Measurements from ENCODE around the gene PDZD2.
"Not testable (repeated sequence)": the region's sequence is repeated elsewhere in the genome, so short reads cannot be mapped to it uniquely, and the experiment has no call there.

Gene PDZD2

GRCh38 chr5:32057187-32058096 lies 418.5 kb downstream of the PDZD2 start:
- no peak for DNase-seq

DNA sequence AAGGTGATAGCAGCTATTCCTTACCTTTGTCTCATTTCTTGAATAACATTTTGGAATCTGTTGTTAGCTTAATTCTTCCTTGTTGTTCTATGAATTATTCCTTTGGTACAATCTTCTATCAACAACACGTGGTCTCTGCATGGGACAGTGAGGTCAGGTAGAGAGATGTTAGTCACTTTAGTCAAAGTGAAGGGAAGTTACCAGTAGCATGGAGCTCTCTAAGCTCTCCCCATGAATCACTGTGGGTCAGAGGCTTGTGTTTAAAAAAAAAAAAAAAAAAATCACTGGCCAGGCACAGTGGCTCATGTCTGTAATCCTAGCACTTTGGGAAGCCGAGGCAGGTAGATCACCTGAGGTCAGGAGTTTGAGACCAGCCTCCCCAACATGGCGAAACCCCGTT lies 419.2 kb downstream of the PDZD2 start:
- DNase-seq, result no peak

DNA sequence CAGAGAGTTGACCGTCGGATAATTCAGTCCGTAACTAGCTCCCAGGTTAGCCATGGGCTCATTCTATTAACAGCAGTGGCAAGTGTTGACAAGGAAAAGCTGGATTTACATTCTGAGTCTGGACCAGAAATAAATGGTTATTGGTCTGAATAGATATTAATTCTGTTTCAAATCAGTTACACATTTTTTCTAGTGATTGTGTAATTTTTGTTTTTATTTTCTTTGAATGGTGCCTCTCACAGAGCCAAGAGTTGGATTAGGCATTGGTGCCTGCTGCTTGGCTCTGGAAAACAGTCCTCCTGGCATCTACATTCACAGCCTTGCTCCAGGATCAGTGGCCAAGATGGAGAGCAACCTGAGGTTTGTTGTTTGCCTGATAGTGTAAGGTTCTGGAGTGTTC lies 420.1 kb downstream of the PDZD2 start:
- no peak for DNase-seq

- DNase-seq, result no peak
Observed at GRCh38 chr5:32059761-32060530, 421.0 kb downstream of the PDZD2 start.

GRCh38 chr5:32061236-32061635 lies 422.3 kb downstream of the PDZD2 start:
- no peak for DNase-seq

GRCh38 chr5:32066448-32066847 lies 427.5 kb downstream of the PDZD2 start:
- no peak for DNase-seq

- no peak for DNase-seq
Observed at GRCh38 chr5:32067774-32068470, 429.0 kb downstream of the PDZD2 start.

DNA sequence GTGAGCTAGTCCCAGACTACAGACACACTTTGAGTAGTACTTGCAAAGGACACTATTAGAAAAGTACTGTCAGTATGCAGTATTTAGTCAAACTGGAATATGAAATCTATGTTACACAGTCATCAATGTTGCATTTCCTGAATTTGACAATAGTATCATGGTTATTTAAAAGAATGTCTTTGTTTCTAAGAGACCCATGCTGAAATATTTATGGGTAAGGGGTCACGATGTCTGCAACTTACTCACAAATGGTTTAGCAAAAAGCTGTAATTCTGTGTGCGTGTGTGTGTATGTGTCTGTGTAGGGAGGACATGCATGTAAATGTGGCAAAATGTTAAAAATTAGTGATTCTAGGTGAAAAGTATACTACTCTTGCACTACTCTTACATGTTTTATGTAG lies 429.6 kb downstream of the PDZD2 start:
- no peak for DNase-seq

- no peak for DNase-seq
Observed at GRCh38 chr5:32069396-32069795, 430.5 kb downstream of the PDZD2 start.

DNA sequence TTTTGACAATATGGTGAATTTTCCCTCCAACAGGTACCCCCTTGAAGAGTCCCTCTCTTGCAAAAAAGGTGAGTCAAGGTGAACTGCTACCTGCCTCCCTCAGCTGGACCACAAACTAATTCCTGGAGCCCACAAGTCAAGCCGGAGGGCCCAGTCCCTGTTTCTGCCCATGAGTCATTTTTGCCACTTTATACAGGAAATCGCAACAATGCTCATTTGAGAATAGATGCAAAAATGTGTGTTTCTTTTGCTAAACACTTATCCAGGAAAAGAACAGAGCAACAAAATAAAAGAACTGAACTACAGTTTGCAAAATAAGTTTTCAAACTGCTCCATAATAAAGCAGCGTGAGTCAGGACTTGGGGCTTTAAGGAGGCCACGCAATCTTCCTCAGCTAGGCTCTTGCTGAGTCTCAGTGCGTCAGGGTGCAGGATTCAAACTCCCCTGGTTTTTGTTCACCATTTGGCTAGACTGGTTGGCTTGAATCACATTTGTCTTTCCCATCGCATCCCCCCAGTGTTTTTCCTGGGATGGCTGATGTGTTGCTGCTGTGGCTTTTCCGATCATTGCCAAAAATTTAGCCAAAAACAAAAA lies 432.5 kb downstream of the PDZD2 start:
- no peak for DNase-seq

DNA sequence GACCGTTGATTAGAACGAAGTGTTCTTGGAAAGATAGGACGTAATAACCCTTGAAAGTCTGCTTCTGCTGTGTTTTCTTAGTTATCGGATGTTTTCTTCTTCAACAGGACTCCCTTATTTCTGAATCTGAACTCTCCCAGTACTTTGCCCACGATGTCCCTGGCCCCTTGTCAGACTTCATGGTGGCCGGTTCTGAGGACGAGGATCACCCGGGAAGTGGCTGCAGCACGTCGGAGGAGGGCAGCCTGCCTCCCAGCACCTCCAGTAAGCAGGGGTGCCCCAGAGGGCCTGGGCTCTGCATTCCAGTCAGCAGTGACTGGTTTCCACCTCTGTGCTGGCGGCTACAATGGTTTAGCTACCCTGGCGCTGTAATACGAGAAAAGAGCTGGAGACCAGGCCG lies 433.1 kb downstream of the PDZD2 start:
- no peak for DNase-seq

- no peak for DNase-seq
Observed at GRCh38 chr5:32074401-32074800, 435.5 kb downstream of the PDZD2 start.

- peak; percentile 40 to 44 for DNase-seq
Observed at GRCh38 chr5:32076699-32077695, 438.1 kb downstream of the PDZD2 start.

DNA sequence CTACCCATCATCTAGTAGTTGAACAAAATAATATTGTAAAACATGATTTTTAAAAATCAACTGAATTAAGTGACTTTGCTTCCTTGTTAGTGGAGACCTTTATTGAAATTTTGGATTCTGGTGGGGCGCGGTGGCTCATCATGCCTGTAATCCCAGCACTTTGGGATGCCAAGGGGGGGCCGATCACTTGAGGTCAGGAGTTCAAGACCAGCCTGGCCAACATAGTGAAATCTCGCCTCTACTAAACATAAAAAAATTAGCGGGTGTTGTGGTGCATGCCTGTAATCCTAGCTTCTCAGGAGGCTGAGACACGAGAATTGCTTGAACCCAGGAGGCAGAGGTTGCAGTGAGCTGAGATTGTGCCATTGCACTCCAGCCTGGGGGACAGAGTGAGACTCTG lies 439.9 kb downstream of the PDZD2 start:
- not testable (repeated sequence) for DNase-seq

DNA sequence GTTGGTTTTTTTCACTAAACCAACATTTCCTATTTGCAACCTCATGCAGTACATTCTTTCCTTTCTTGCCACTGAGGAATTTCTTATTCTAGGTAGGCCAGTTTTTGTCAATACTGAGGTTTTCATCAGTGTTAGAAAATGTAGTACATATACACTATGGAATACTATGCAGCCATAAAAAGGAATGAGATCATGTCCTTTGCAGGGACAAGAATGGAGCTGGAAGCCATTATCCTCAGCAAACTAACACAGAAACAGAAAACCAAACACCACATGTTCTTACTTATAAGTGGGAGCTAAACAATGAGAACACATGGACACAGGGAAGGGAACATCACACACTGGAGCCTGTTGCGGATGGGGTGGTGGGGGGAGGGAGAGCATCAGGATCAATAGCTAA lies 441.6 kb downstream of the PDZD2 start:
- DNase-seq, result not testable (repeated sequence)

DNA sequence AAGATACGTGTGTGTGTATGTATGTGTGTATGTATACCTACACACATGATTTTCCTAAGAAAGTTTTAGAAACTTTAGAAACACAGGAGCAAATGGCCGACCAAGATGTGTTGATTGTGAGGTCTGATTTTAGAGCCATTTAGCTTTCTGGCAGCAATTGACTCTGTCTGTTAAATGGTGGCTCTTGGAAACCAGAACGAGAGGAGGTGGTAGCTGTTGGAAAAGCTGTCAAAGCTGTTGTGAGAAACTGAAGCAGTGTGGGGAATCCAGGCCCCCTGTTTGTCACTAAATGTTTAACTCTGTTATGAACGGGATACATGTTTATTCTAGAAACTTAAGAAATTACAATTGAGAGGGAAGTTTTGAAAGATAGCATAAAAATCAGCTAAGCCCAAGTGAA lies 443.8 kb downstream of the PDZD2 start:
- no peak for DNase-seq

DNA sequence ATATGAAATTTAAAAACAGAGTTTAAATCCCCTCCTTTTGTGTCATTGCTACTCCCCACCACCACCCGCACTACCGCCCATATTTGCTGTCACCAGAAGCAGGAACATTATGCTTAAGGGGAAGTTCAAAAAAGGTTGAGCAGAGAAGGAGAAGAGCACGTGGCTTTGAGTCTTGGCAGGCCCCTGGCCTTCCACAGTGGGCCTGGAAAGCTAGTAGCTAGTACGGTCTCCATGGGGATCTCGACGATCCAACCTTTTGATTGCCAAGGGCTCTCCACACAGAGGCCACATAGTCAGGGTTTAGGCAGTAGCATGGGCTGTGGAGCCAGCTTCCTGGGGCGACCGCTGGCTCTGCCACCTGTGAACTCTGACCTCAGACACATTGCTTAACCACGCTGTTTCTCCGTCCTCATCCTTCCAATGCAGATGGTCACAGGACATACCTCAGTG lies 445.1 kb downstream of the PDZD2 start:
- DNase-seq, result no peak

GRCh38 chr5:32087086-32088082 lies 448.5 kb downstream of the PDZD2 start:
- no peak for DNase-seq

DNA sequence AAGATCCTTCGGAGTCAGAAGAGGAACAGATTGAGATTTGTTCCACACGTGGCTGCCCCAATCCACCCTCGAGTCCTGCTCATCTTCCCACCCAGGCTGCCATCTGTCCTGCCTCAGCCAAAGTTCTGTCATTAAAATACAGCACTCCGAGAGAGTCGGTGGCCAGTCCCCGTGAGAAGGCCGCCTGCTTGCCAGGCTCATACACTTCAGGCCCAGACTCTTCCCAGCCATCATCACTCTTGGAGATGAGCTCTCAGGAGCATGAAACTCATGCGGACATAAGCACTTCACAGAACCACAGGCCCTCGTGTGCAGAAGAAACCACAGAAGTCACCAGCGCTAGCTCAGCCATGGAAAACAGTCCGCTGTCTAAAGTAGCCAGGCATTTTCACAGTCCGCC lies 449.3 kb downstream of the PDZD2 start:
- DNase-seq, result no peak

Data from stimulated activated CD4-positive, alpha-beta T cell treated with anti-CD3 and anti-CD28 coated beads, Interleukin-2, amount 100 ng/mL, for 24 hours (primary cell).